Measurements from ENCODE around the gene PTBP3.

Gene PTBP3

GRCh38 chr9:112360047-112360804 lies 26.8 kb upstream of the PTBP3 start:
- peak; percentile 46 for DNase-seq

- DNase-seq, result no peak
Observed at GRCh38 chr9:112355427-112355897, 22.0 kb upstream of the PTBP3 start.

DNA sequence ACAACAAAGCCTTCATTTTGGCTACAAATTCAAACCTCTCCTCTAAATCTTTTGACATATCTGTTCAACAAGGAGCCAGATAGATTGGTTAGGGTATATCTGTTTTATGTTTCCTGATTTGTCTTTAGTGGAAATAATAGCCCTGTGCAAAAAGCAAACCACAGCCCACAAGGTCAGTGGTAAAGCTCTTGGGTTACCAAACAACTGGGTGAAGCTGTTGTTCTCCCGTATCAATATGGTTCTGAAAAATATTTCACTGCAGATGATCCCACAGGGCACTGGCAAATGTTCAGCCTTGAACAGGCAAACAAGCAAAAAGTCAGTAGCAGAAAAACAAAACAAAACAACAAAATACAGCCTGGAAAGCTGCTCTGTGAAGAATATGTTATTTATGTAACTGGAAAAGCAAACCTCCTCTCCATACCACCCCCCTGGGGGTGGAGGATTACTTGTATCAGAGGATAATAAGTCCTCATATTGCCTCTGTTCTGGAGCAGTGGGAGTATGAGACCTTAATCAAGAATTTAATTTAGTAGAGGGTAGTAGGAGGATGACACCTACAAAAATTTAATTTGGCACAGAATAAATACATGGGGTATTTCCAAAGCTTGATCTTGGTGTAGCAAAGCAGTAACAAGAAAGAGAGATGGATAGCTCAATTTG lies 20.8 kb upstream of the PTBP3 start:
- no peak for DNase-seq

DNA sequence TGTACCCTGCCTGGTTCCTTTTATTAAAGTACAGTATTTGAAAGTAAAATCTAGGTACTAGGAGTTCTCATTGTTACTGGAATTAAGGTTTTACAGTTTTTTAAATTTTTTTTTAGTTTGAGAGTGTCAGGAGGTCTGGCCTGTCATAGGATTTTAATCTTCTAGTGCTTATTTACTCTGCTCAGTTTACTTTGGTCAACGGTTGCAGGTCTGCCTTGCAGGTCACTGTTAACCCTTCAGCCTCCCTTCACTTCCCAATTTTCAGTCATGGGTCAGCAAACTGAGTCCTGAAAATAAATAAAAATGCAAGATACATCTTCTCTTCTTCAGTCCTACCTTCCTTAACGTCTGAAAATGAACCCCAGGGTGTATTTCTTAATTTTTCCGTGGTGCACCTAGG lies 18.8 kb upstream of the PTBP3 start:
- no peak for DNase-seq

DNA sequence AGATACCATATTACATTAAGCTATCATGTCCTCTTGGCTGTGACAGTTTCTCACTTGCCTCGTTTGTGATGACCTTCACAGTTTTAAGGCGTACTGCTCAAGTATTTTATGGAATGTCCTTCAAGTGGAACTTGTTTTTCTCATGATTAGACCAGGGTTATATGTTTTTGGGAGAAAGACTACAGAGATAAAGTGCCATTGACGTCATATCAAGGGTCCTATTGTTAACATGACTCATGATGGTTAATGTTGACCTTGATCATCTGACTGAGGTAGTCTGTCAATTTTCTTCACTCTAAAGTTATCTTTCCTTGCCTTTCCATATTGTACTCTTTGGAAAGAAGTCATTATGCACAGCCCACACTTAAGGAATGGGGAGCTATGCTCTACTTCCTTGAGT lies 17.8 kb upstream of the PTBP3 start:
- no peak for DNase-seq

GRCh38 chr9:112349008-112349333 lies 15.6 kb upstream of the PTBP3 start:
- no peak for DNase-seq

- DNase-seq, result peak; percentile 65
Observed at GRCh38 chr9:112348257-112349007, 15.0 kb upstream of the PTBP3 start.

- DNase-seq, result peak; percentile 81
Observed at GRCh38 chr9:112341730-112342129, 8.3 kb upstream of the PTBP3 start.

DNA sequence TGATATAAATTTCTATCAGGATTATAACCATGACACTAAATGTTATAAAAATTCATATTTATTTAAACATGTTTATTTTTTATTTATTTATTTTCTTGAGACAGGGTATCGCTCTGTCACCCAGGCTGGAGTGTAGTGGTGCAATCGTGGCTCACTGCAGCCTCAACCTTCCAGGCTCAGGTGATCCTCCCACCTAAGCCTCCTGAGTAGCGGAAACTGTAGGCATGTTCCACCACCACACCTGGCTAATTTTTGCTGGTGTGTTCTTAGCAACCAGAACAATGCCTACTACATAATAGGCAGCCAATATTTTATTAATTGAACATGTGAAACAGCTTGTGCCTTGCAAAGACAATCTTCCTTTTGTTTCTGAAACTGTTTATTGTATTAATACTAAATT lies 6.5 kb upstream of the PTBP3 start:
- no peak for DNase-seq

DNA sequence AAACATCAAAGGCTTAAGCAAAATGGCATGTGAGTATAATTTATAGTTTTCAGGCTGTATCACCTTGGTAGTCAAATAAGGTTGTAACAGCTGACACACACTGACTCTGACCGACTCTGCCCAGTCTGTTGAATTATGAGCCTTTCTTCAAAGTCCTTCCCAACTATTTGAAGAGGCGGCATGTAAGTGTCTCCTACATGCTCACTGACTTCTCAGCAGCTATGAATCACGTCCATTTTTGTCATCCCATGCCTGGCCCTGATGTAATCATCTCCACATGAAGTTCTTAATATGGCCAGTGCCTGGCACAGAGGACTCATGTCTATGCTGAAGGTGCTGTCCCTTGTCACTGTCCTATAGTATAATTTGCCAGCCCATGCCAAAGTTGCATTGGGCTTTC lies 5.1 kb upstream of the PTBP3 start:
- peak; percentile 68 for DNase-seq

- no peak for DNase-seq
Observed at GRCh38 chr9:112337547-112337946, 4.1 kb upstream of the PTBP3 start.

DNA sequence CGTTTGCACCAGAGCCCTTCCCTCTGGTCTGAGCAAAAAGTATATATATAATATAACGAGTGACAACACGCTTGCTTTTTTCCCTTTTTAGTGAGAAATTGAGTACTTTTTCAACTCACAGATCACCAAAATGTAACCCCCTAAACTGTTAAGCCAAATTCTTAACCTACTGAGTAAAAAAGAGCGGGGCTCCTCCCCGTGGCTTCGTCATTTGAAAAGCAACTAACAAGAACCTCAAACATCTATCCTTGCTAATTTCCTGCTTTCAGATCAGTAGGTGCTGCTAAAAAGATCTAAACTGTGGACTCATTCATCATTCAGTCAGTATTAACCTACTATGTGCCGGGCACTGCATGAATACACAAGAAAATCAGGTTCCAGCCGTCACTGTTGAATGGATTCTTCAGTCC lies 1.0 kb upstream of the PTBP3 start:
- peak; percentile 42 for DNase-seq

DNA sequence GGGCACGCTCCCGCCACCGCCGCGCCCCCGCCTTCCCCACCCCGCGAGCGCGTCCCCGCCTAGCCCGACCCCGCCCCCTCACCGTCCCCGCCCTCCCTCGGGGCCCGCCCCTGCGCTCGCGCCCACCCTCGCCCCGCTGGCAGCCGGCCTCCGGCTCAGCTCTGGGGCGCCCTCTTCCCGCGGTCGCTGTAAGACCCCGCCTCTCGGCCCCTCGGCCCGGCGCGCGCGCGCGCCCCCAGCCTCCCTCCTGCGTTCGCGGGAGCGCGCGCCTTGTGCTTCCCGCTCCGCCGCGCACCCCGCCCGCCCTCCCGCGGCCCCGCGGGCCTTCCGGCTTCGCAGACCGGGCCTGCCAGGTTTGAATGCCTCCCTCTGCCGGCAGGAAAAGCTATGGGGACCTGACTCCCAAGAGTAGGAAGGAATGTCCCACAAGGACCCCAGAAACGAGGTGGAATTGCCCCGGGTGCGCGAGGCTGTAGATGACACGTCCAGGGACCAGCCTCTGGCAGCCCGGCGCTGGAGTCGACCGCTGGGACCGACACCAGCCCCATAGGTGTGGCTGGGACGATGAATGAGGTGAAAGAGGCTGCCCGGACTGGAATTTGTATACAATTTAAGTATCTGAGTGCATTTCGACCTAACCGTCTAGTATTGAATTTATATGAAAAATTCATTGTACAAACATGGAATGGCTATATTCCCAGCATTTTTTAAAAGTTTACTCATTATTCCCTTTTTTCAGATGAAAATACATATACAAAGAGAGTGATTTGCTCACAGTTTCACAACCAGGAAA lies 416 bp upstream of the PTBP3 start:
- DNase-seq, result peak; percentile 97

DNA sequence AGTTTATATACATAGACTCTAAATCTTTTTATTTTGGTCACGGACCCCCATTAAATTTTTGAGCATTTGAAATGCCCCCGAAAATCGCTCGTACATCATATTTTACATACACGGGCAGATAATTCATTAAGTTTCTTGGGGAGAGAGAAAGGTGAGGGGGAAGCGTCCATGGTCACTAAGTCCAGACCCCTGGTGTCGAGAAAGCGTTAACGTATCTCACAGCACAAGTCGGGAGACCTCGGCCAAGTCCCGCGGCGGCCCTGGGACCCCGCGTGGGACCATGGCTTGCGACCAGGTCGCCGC lies 794 bp downstream of the PTBP3 start:
- DNase-seq, result no peak

DNA sequence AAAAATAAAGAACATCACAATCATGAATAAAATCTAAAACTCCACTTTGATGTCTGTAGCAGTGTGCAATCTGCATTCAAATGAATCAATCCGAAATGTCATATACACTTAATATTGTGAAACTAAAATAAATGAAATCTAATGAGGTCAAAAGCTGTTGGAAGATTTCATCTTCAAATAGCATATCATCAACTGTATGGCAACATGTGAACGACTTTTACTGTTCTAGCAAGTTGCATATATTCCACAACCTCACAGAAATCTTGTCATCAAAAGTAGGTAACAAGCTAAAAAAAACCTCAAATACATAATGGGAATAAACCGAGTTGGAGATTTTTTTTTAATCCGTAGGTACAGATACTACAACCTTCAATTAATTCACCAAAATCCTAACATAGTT lies 1.2 kb downstream of the PTBP3 start:
- no peak for DNase-seq

DNA sequence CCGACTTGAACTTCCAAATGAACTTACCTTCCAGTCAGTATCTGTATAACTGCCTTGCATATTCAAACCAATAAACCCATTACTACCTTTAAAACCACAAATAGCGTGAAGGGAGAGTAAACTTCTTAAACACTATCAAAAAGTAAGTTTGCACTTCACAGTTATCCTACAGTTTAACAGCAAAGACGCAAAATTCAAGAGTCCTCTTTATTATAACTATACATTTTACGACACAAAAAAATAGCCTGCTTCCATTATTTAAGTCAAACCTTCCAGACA lies 1.8 kb downstream of the PTBP3 start:
- DNase-seq, result no peak

- no peak for DNase-seq
Observed at GRCh38 chr9:112328545-112328944, 4.9 kb downstream of the PTBP3 start.

DNA sequence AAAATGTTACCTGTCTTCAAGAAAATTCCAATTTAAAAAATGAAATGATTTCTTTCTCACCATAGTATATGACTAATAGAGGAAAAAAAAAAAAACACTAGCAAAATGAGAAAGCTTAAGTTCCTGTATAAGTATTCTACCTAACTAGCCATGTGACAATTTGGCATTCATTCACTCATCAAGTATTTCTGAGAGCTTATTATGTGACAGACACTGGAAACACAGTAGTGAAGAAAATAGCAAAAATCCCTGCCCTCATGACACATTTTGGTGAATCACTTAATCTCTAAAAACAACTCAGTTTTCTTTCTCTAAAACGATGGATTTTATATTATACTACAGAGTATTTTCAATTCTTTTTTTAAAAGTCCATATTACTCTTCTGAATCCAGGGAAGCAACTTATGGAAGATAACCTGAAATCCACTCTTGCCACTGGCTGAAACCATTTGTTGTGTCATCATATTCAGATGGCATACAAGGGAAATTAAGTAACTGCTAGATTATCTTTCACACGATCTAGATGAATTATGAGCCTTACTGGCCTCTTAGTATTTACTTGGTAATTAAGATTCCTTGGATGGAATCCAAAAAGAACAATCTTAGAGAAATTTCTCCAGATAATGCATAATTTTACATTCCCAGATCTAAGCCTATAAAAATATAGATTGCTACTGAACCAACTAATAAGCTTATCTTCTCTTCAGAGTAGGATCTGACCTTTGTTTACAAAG lies 5.5 kb downstream of the PTBP3 start:
- DNase-seq, result peak; percentile 34

DNA sequence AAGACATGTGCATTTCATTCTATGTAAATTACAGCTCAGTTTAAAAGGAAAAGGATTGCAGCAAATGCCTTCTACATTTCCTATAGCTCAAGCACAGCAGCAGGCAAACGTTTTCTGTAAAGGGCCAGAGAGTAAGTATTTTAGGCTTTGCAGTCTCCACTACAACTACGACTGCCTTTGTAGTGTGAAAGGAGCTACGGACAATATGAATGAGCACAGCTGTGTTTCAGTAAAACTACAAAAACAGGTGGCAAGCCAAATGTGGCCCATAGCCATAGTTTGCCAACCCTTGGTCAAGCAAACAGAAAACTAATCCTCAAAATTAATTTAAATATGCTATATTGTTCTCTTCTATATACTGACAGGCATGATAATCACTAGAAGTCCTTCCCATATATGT lies 7.2 kb downstream of the PTBP3 start:
- DNase-seq, result no peak

GRCh38 chr9:112325600-112325999 lies 7.8 kb downstream of the PTBP3 start:
- no peak for DNase-seq

GRCh38 chr9:112325127-112325526 lies 8.3 kb downstream of the PTBP3 start:
- DNase-seq, result no peak

DNA sequence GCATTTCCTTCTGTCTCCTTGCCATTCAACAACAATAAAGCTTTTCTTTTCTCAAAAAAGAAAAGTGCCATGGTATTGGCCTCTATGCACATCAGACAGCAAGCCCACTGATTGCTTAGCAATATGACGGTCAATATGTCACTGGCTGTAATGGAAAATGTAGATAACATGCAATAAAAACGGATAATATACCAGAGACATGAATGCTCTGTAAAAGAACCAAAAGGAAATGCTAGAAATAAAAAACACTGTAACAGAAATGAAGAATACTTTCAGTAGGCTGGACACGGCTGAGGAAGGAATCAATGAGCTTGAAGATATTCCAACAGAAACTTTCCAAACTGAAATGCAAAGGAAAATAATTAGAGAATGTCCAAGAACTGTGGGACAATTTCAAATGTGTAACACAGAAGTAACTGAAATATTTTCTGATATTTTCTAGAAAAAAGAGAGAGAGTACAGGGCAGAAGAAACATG lies 10.0 kb downstream of the PTBP3 start:
- no peak for DNase-seq
